PC-3 (cell line): ENCODE data around the gene STXBP5L. TPM values are rescaled to one million over a fixed set of nuclear protein-coding genes. Genes with fewer than 3 reads are reported as not detected.

ENCODE experiments used
- ATAC-seq: fragments of 200-7000 bp; cut with Tn5 transposase; 2 replicates; pipeline ENCODE4 v1.9.1; 2020; ENCODE audit warnings: mild to moderate bottlenecking, moderate library complexity
- BruUV-seq: library from RNA; stranded (reverse); fragments of 400-500 nt; replicated peaks from 2 replicates; lab custom pipeline; 2021; lab: Mats Ljungman, UMichigan
- CTCF ChIA-PET: fragments of 300-600 bp; sonication (Branson Sonifier 250); formaldehyde crosslinking; loops from one replicate; lab custom pipeline; 2022; ENCODE audit warnings: antibody characterized with exemption; lab: Charles Lee
- POLR2A ChIA-PET: fragments of 300-600 bp; sonication (Branson Sonifier 250); formaldehyde crosslinking; loops from one replicate; lab custom pipeline; 2022; ENCODE audit warnings: antibody characterized with exemption; ENCODE audit not compliant: unreplicated experiment; lab: Charles Lee
- DNase-seq: peaks from one replicate; pipeline ENCODE4 v3.0.0-alpha.2; 2015
- H2AFZ ChIP-seq: fragments of 300-600 bp; sonication (generic); 2 replicates; pipeline ENCODE4 v1.6.0; 2016; ENCODE audit warnings: antibody characterized with exemption, low read length
- H3F3A ChIP-seq: fragments of 300-600 bp; sonication (generic); one replicate; pipeline ENCODE4 v1.6.0; 2017; ENCODE audit warnings: antibody characterized with exemption, low read length, control low read depth, mild to moderate bottlenecking; ENCODE audit not compliant: unreplicated experiment
- H3K27ac ChIP-seq: fragments of 300-600 bp; sonication (generic); 2 replicates; pipeline ENCODE4 v1.5.1; 2016; ENCODE audit warnings: mild to moderate bottlenecking, low read length
- H3K27me3 ChIP-seq: fragments of 300-600 bp; sonication (generic); 2 replicates; pipeline ENCODE4 v1.6.1; 2016; ENCODE audit warnings: low read length, mixed read lengths
- H3K36me3 ChIP-seq: fragments of 300-600 bp; sonication (generic); 2 replicates; pipeline ENCODE4 v1.6.1; 2016; ENCODE audit warnings: low read depth, mixed run types, low read length, mixed read lengths
- H3K4me1 ChIP-seq: fragments of 300-600 bp; sonication (generic); 2 replicates; pipeline ENCODE4 v1.5.1; 2016; ENCODE audit warnings: low read length; ENCODE audit not compliant: insufficient read depth
- H3K4me2 ChIP-seq: fragments of 300-600 bp; sonication (generic); 2 replicates; pipeline ENCODE4 v1.6.0; 2016; ENCODE audit warnings: low read length
- H3K4me3 ChIP-seq: fragments of 300-600 bp; sonication (generic); 2 replicates; pipeline ENCODE4 v1.5.1; 2016; ENCODE audit warnings: mild to moderate bottlenecking, low read length, mixed read lengths
- H3K79me2 ChIP-seq: fragments of 300-600 bp; sonication (generic); 2 replicates; pipeline ENCODE4 v1.6.1; 2017; ENCODE audit warnings: low read length, mixed read lengths
- H3K9ac ChIP-seq: fragments of 300-600 bp; sonication (generic); 2 replicates; pipeline ENCODE4 v1.6.0; 2016; ENCODE audit warnings: mild to moderate bottlenecking, low read length
- H3K9me2 ChIP-seq: fragments of 300-600 bp; sonication (generic); replicated peaks from 2 replicates; pipeline ENCODE4 v1.6.1; 2016; ENCODE audit warnings: mixed run types, low read length, mixed read lengths
- H3K9me3 ChIP-seq: fragments of 300-600 bp; sonication (generic); 2 replicates; pipeline ENCODE4 v1.6.1; 2016; ENCODE audit warnings: low read length, mixed read lengths
- H4K20me1 ChIP-seq: fragments of 300-600 bp; sonication (generic); 2 replicates; pipeline ENCODE4 v1.6.1; 2016; ENCODE audit warnings: low read length, mixed read lengths
- CTCF ChIP-seq: fragments of 300-600 bp; sonication (generic); conservative IDR thresholded peaks from 2 replicates; pipeline ENCODE4 v1.5.1; 2017; ENCODE audit warnings: antibody characterized with exemption, low read depth, mild to moderate bottlenecking, low read length
- EZH2 ChIP-seq: fragments of 300-600 bp; sonication (generic); IDR thresholded peaks from one replicate; pipeline ENCODE4 v1.6.1; 2017; ENCODE audit warnings: antibody characterized with exemption, mild to moderate bottlenecking, low read length; ENCODE audit not compliant: unreplicated experiment
- EZH2phosphoT487 ChIP-seq: fragments of 300-600 bp; sonication (generic); IDR thresholded peaks from 2 replicates; pipeline ENCODE4 v1.6.1; 2018; ENCODE audit warnings: mild to moderate bottlenecking, antibody characterized with exemption, low read length, borderline replicate concordance
- intact Hi-C: fragments of 100-400 bp; cut with micrococcal nuclease; formaldehyde crosslinking; loops from 2 replicates; pipeline ENCODE4 v1.9.0; 2023
- total RNA-seq: library from RNA; depleted of rRNA; stranded (reverse); fragments of >200 nt; gene quantifications from 2 replicates; pipeline ENCODE4 v1.2.3, GENCODE V29; 2014

Gene STXBP5L
- total RNA-seq, 1 experiment from 2014 or later: not detected

- peaks cover 40% of the 10 kb centered on the region for H3K27me3 ChIP-seq
- H3F3A ChIP-seq: no peaks in the 10 kb centered on the region
- H3K9ac ChIP-seq: no peak overlapping the region
- H3K27ac ChIP-seq: no peak overlapping the region
- TF ChIP-seq CTCF: no peak
- no peak for TF ChIP-seq EZH2
- no peak for TF ChIP-seq EZH2phosphoT487
- CTCF ChIA-PET: no interaction called here
- H4K20me1 ChIP-seq: no peaks in the 10 kb centered on the region
- POLR2A ChIA-PET: no interaction called here
- H3K79me2 ChIP-seq: no peaks in the 10 kb centered on the region
- H2AFZ ChIP-seq: no peak overlapping the region
- H3K36me3 ChIP-seq: no peaks in the 10 kb centered on the region
- ATAC-seq (no peak), DNase-seq (no peak)
- intact Hi-C loops: no loop called here
- no TSS peak for BruUV-seq
- no peak overlapping the region for H3K4me3 ChIP-seq
- H3K4me2 ChIP-seq: no peak overlapping the region
- H3K9me3 ChIP-seq: no peaks in the 10 kb centered on the region
- no peaks in the 10 kb centered on the region for H3K4me1 ChIP-seq
- H3K9me2 ChIP-seq: no peaks in the 10 kb centered on the region
Observed at GRCh38 chr3:120864541-120864940, 43.5 kb upstream of the STXBP5L start.

- ChIA-PET CTCF (no interaction called here), POLR2A (no interaction called here)
- H3K9me3 ChIP-seq: no peaks in the 10 kb centered on the region
- no peak overlapping the region for H3K4me2 ChIP-seq
- BruUV-seq: no TSS peak
- H3K79me2 ChIP-seq: no peaks in the 10 kb centered on the region
- no peak overlapping the region for H3K27ac ChIP-seq
- H2AFZ ChIP-seq: no peak overlapping the region
- no peaks in the 10 kb centered on the region for H3K9me2 ChIP-seq
- ATAC-seq (no peak), DNase-seq (no peak)
- H3F3A ChIP-seq: no peaks in the 10 kb centered on the region
- TF ChIP-seq CTCF (no peak), EZH2 (no peak), EZH2phosphoT487 (no peak)
- H3K27me3 ChIP-seq: peaks cover 38% of the 10 kb centered on the region; the same call in 1 of the 2 replicates
- H4K20me1 ChIP-seq: no peaks in the 10 kb centered on the region
- H3K36me3 ChIP-seq: no peaks in the 10 kb centered on the region
- H3K4me3 ChIP-seq: no peak overlapping the region
- H3K4me1 ChIP-seq: no peaks in the 10 kb centered on the region
- intact Hi-C loops: no loop called here
- H3K9ac ChIP-seq: no peak overlapping the region
Observed at GRCh38 chr3:120875507-120875906, 32.5 kb upstream of the STXBP5L start.

GRCh38 chr3:120875989-120876388 lies 32.0 kb upstream of the STXBP5L start:
- peaks cover 38% of the 10 kb centered on the region; the same call in 1 of the 2 replicates for H3K27me3 ChIP-seq
- H3K36me3 ChIP-seq: no peaks in the 10 kb centered on the region
- ChIA-PET POLR2A (no interaction called here), CTCF (no interaction called here)
- H3K4me3 ChIP-seq: no peak overlapping the region
- no peak for ATAC-seq
- intact Hi-C loops: no loop called here
- no peak for DNase-seq
- H3F3A ChIP-seq: no peaks in the 10 kb centered on the region
- H3K9me3 ChIP-seq: no peaks in the 10 kb centered on the region
- no TSS peak for BruUV-seq
- no peak for TF ChIP-seq CTCF
- no peak for TF ChIP-seq EZH2phosphoT487
- no peak for TF ChIP-seq EZH2
- H3K79me2 ChIP-seq: no peaks in the 10 kb centered on the region
- no peak overlapping the region for H3K27ac ChIP-seq
- H3K4me2 ChIP-seq: no peak overlapping the region
- H3K9ac ChIP-seq: no peak overlapping the region
- no peaks in the 10 kb centered on the region for H3K9me2 ChIP-seq
- no peaks in the 10 kb centered on the region for H4K20me1 ChIP-seq
- H2AFZ ChIP-seq: no peak overlapping the region
- H3K4me1 ChIP-seq: no peaks in the 10 kb centered on the region
